CD4-positive, alpha-beta T cell treated with Interleukin-15 for 1 hour (primary cell): ENCODE results near the gene ZYX.
"Not testable (repeated sequence)": the region's sequence is repeated elsewhere in the genome, so short reads cannot be mapped to it uniquely, and the experiment has no call there.

Experiments
- DNase-seq: peaks from one replicate; pipeline ENCODE4 v3.0.0-alpha.2; 2020

ZYX gene

DNA sequence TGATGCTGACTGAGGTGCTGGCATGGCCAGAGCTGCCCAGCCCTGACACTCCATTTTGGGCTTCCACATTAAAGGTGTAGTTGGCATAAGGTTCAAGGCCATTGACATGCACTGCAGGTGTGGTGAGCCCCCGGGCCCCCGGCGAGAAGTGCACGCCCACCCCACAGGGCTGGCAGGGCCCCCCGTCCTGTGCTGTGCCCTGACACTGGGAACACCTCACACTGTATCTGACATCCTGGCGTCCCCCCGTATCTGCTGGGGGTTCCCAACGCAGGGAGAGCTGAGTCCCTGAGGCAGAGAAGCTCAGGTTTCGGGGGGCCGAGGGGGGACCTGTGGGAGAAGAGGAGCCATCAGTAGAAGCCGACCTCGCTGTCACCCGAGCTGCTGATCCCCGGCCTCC is 17.5 kb downstream of the ZYX start:
- no peak for DNase-seq

DNA sequence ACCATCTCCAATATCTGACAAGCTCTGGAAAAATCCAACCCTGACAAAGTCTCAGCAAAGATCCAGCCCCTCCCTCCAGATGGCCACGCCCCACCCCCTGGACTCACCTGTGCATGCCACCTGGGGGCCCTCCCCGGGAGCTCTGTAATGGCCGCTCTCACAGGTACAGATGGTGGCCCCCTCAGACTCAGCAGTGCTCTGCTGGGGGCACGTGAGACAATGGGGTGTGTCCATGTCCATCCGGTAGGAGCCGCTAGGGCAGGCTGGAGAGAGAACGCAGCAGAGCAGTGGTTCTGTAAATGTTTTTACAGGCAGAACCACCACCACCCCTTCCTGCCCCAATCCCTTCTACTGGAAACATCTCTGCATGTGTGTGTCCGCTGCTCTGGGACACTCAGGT is 18.0 kb downstream of the ZYX start:
- DNase-seq = no peak

DNA sequence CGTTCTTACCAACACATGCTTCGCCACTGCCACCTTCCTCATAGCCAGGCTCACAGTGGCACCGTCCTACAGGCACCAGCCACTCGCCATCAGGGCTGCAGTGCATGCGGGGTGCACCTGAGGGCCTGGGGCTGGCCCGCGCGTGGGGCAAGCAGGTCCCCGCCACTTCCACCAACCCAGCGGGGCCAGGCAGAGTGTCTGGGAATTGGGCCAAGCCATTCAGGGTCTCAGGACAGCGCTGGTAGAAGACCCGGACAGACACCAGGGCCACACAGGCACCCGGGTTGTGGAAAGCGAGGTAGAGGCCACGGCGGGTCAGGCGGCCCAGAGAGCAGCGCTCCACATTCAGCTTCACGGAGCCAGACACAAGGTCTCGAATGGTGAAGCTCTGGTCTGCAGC is 18.5 kb downstream of the ZYX start:
- DNase-seq = no peak

DNA sequence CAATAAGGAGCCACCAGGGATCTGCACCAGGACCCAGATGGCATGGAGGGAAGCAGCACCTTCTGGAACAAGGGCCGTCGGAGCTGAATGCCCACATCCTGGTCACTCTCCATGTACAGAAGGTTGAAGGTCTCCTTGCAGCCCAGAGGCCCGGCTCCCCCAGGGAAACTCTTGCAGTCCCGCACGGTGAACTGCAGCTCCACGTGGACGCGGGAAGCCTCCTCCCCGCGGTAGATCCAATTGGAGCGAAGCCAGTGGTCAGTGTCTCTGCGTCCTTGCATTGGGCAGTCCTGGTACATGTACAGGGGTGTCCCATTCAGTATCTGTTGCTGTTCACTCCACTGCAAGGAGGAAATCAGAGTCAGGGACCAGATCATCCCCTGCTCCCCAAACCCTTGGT is 20.1 kb downstream of the ZYX start:
- no peak for DNase-seq

DNA sequence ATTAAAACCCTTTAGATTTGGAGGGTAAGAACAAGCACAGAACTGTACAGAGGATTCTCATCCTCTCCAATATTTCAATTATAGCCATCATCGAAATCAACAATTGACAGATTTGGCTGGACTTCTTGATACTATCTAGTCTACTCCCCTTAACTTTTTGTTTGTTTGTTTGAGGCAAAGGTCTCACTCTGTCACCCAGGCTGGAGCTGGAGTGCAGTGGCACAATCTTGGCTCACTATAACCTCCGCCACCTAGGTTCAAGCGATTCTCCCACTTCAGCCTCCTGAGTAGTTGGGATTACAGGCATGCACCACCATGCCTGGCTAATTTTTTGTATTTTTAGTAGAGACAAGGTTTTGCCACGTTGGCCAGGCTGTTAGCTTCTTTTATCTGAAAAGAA is 21.1 kb downstream of the ZYX start:
- not testable (repeated sequence) for DNase-seq

DNA sequence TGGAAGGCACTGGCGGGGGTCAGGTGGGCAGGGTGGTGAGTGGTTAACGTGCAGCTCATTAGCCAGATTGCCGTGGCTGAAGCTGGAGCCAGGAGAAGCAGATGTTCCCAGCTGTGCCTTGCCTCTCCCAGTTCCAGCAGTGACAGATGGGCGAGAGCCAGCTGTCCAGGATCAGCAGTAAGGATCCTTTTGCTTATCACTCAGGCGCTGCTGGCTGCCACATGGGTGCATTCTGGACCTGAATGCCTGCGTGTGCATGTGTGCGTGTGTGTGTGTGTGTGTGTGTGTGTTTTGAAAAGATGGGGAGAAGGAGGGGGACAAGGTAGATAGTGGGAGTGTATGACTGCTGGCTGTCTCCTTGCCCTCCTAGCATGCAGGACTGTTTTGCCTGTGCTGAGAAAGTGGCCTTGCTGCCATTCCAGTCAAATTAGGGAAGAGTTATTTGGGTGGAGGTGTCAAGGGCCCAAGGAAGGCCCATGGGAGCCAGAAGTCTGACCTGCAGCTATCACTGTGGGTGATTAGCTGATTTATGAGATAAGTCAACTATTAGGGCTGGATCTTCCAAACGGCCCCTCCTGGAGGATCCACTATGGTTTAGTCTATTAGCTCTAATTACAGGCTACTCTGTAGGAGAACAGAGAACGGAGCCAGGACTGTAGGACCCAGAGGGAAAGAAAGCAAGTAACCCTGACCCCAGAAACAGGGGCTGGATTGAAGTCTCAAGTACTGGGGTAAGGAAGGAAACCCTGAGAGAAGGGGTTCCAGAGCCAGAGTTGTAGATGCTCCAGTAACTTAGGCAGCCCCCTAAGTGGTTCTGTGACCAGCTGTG is 24.2 kb downstream of the ZYX start:
- no peak for DNase-seq

DNA sequence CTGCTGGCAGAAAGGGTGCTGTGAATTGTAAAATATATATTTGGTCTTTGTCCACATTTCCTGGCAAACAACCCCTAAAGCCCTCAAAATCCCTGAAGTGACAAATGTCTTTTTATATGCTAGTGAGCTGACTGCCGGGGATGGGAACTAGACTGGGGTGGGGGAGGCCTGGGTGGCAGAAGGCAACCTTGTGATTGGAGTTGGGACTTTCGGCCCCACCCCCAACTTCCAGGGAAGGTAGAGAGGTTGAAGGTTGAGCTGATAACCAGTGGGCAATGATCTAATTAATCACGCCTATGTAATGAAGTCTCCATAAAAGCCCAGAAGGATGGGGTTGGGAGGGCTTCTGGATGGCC is 24.8 kb downstream of the ZYX start:
- no peak for DNase-seq

DNA sequence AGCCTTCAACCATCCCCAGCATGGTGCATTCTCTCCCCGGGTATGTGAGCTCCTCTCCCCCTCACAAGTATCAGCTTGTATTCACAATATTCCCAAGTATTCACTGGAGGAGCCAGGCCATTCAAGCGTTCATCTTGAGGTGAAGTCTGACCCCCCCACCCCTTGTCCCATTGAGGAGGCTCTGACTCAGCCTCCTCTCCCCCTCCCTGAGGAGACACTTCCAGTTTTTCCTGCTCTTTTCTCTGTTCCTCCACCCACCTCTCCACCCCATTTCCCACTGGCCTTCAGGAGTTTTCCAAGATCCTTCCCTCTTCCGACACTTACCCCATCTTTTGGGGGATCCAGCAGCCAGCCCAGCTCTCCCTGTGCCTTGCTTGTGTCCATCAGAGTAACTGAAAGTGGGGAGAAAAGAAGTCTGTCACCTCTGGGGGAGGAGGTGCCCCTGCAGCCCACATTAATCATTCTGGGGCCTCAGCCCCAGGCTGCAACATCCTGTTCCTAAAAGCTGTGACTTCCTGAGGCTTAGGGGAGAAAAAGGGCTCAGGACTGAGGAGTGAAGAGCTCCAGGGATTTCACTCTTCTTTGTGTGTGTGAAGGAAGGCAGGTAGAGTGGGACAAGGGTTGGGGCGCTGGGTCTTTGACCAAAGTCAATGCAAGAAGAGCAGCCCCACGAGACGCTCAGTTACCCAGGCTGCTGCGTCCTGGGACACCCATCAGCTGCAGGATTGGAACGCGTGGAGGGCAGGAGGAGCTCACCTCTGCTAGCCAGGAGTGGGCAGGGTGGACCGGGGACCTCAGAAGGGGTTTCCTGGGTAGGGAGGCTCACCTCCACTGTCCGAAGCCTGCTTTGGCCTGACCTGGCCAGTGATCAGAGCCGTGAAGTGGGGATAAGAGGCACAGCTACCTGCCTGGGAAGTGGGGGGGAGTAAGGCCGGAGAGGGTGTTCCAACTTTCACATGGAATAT is 26.4 kb downstream of the ZYX start:
- DNase-seq = peak; percentile 43

DNA sequence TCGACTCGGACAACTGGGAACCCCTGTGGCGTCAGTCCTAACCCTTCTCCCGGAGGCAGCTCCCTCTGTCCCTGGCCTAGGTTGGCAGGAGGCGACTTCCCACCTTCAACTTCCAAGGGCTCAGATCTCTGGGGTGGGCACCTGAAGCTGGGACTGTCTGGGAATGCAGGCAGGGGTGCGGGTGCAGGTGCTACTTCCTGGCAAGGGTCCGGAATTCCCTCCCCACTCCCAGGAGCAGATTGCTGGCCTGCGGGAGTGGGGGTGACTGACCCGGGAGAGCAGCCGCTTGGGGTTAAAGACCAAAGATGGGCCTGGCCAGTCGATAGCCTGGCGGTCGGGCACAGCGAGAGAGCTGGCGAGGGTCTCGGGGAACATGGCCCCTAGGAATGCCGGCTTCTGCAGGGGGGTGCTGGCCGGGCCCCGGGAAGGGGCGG is 27.1 kb downstream of the ZYX start:
- DNase-seq = no peak

DNA sequence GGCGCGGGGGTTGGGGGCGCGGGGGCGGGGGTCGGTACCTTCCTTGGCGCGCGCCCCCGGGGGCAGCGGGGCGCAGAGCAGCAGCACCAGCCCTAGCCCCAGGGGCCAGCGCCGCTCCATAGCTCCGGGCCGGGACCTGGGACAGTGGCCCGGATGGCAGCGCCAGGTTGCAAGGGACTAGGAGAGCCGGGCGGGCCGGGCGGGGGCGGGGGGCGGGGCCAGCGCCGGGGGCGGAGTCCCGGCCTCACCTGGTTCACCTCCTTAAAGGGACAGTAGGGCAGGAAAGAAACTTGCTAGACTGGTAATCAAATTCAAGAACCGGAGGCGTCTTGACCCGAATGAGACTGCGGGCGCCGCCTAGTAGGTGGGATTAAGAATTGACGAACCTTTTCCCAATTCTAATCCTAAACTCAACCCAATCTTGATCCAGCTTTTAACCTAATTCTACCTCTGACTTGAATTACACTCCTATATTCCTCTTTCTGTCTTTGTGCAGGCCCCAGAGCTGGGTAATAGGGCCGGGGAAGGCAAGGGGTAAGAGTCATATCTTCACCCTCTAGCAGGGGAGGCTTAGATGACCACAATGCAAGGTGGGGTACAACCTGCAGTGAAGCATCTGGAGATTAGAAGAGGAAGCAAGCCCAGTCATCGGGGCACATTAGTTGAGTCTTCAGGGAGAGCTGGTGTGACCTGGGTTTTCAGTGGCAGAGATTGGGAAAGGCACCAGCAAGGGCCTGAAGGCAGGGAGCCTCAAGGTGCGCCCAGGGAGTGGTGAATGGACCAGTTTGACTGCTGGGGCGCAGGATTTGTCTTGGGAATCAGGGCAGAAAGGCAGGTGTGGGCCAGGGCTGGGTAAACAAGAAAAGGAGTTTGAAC is 27.8 kb downstream of the ZYX start, which contains the start of gene EPHA1:
Gene EPHA1 (minus strand): TSS at position 171 of the 876 bp plus-strand sequence. CDS start 51 bp downstream, at position 120.
- DNase-seq = peak; percentile 63

DNA sequence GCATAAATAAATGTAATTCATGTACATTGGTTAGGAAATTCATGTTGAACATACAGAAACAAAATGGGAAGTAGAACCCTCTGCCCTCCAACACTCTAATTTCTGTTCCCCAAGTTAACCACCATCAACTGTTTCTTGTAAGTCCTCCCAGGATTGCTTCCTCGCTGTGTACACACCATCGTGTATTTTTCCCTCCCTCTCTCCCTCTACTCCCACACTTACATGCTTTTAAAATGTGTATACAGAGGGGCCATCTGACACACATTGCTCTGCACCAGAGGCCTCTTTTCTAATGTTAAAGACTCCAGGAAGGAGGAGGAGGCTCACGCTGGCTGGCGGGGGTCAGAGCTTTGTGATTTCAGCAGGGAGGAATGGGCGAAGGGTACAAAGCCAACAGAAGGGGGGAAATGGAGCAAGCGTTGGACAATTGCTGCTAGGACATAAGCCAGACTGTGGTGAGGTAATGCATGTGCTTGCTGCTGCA is 29.4 kb downstream of the ZYX start:
- DNase-seq = no peak

DNA sequence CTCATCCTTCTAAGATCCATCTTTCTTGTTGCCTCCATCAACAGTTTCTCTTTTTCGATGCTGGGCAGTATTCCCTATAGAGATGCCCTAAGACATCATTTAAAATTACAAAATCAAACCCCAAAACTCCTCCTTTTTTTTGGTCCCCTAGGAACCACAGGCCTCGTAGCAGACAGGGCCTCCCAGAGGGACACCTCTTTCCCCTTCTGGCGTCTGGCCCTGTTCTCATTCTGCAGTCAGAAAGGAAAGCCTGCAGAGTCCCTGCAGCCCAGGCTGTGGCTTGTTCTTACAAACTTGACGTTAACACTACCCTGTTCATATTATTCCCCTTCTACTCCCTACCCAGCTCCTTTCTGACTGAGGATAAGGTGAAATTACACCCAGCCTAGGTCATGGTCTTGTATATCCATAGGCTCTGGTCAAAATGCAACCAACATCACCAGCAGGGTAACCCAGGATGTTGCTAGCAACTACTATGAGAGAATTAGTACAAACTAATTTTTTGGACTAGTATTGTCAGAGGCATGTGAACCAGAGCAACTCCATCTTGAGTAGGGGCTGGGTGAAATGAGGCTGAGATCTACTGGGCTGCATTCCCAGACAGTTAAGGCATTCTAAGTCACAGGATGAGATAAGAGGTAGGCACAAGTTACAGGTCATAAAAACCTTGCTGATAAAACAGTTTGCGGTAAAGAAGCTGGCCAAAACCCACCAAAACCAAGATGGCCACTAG is 31.0 kb downstream of the ZYX start:
- DNase-seq = no peak

DNA sequence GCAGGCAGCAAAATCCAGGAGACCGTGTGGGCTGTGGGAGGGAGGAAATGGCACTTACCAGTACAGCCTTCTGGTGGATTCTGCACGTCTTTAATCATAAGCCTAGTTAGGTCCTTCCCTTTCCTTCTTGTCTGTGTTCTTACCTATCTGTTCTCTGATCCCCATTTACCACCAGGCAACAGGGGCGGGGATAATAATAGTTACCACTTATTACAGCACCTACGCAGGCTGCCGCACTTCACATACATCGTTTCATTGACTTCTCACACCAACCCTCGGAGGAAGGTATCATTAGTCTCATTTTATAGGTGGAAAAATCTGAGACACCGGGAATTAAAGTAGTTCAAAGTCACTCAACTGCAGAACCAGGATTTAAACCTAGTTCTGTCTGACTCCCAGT is 32.0 kb downstream of the ZYX start:
- DNase-seq = no peak

DNA sequence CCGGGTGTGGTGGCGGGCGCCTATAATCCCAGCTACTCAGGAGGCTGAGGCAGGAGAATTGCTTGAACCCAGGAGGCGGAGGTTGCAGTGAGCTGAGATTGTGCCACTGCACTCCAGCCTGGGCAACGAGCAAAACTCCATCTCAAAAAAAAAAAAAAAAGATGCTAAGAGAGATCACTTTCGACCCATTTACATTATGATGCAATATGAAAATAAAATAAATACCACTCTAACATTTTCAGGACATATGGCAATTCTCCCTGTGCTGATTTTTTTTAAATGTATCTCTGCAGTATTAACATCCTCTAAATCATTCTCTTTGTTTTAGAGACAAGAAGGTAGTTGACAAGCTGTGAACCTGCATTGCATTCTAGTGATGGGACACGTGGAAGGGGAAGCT is 34.1 kb downstream of the ZYX start:
- not testable (repeated sequence) for DNase-seq

DNA sequence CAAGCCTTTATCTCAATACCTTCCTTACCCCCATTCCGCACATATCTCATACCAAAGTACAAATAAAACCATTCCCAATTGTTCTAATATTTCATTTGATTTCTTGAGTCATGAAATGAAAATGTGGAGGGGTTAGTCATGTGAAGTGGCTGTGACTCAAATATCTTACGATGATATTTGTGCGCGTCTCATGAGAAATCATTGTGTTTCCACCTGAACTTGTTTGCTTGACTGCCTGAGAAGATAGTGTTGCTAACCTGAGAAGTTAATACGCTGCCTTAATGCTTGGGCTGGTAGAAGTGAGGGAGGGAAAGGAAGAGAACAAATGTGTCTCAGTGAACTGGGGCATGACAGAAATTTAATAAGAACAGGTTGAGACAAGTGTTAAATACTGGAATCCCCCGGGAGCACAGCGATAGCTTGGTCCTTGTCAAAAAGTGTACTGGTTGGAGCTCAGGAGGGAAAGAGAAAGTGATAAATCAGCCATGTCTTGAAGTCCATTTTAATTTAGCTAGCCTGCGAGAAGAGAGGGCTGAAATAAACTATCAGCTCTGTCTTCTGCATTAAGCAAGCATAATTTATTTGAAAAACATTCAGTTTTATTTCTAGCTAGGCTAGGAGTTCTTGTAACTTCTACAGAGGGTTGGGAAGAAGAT is 34.7 kb downstream of the ZYX start:
- DNase-seq = no peak

DNA sequence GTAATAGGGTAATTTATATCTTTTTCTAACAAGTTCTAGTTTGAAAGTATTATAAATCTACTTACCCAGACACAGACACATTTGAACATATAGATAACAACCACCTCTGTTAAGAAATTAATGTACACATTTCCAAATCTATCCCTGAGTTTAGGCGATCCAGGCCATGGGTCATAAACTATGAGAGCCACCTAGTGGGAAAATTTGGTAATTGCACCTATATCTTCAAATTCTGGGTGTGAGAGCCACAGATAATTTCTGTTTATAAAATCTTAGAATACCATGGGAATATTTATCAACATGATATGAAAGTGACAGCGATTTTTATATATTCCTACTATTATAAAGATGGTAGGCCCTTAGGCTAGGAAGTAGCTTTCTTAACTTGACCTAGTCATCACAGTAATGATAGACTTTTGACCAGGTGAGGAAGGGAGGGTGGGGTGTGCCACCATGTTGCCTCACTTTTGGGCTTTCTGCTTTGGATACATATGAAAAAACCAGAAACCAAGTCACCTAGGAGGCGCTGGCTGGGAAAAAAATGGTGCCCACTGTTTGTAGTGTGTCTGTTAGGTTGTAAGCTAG is 35.5 kb downstream of the ZYX start:
- no peak for DNase-seq

DNA sequence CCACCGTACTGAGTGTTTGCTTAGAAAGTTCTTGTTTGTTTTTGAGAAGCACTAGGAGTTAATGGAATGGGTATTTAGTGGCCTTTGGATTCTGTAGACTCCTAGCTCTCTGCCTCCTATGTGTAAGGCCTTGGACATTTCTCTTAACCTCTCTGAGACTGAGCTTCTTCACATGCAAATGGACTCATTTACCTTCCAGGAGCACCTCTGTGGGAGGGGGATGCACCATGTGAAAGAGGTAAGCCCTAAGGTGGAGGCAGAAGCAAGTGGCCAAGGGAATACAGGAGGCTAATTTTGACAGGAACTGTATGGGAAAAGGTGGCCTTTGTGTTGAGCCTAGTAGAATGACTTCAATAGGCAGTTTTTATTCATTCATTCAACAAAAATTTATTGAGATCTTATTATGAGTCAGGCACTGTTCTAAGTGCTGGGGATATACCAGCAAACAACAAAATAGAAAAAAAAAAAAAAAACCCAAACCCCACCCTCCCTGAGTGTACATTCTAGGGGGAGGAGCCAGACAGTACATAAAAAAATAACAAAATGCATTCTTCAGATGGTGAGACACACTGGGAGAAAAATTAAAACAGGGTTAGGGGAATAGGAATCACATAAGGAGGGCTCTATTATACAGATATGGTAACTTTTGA is 36.7 kb downstream of the ZYX start:
- DNase-seq = no peak

DNA sequence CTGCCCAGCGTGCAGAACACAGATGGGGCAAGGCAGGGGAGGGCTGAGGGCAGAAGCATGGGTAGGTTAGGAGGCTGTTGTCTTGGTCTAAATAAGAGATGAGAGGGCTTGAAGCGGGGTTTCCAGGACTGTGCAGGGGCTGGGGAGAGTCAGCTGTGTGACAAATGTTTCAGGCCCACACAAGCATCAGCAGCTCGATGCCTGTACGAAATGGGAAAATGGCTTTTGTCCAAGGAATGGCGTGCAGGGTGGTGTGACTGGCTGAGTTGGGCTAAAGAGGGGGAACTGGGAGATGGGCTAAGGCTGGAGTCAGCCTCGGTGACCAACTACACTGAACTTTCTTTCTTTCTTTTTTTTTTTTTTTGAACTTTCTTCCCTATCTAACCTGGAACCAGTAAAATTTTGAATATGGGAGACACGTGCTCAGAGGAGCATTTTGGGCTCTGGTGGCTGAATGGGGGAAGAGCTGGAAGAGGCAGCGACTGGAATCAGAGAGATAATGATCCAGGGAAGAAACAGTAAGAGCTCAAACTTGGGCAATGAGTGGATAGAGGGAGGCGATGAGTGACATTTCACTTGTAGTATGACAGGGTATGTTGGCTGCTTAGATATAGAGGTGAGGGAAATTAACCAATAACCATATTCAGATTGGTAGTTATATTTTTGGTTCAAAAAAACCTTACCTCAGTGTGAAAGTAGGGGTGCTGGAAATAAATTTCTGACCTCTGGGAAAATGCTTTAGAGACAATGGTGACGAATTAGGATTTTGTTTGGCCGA is 37.7 kb downstream of the ZYX start:
- DNase-seq = no peak

DNA sequence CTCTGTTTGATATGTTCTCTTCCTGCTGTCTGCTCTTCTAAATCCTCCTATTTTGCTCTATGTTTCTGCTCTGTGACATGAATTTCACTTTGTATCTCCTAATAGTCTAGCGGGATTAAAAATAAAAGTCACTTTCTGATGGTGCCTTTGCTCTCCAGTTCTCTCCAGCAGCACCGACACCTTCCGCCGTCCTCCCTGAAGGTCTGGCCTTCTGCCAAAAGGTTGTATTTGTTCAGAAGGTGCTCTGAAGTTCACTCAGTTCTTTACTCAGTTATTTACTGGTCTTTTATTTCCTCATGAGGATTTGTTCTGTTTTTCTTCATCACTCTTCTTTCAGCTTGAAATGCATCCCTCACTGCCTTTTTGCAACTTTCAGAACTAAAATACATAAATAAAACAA is 38.7 kb downstream of the ZYX start:
- DNase-seq = no peak

DNA sequence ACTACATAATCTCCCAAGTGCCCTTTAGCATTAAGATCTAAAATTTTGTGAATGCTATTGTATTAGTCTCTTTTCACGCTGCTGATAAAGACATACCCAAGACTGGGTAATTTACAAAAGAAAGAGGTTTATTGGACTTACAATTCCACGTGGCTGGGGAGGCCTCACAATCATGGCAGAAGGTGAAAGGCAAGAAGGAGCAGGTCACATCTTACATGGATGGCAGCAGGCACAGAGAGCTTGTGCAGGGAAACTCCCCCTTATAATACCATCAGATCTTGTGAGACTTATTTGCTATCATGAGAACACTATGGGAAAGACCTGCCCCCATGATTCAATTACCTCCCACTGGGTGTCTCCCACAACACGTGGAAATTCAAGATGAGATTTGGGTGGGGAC is 39.5 kb downstream of the ZYX start:
- not testable (repeated sequence) for DNase-seq
